Subcutaneous abdominal adipose tissue (tissue), 5 donors: ENCODE measurements around the gene DDX41.

Experiments used
- H3K27ac ChIP-seq: one replicate; pipeline ENCODE4 v1.7.0; 2013; ENCODE audit warnings: low read depth, mild to moderate bottlenecking, inconsistent platforms, low read length, moderate library complexity
- H3K27me3 ChIP-seq, 5 donors: one replicate each; pipeline ENCODE4 v1.7.0; 2013; ENCODE audit warnings: low read length in 5 of 5, inconsistent platforms in 1 of 5; ENCODE audit not compliant: control insufficient read depth in 5 of 5, insufficient read depth in 4 of 5
- H3K36me3 ChIP-seq, 5 donors: one replicate each; pipeline ENCODE4 v1.7.0; 2013; ENCODE audit warnings: low read length in 5 of 5; ENCODE audit not compliant: control insufficient read depth in 5 of 5, insufficient read depth in 5 of 5
- H3K4me1 ChIP-seq, 5 donors: one replicate each; pipeline ENCODE4 v1.7.0; 2013; ENCODE audit warnings: low read length in 5 of 5, mild to moderate bottlenecking in 3 of 5, moderate library complexity in 1 of 5; ENCODE audit not compliant: control insufficient read depth in 5 of 5, insufficient read depth in 5 of 5
- H3K4me3 ChIP-seq, 5 donors: one replicate each; pipeline ENCODE4 v1.7.0; 2013; ENCODE audit warnings: low read length in 5 of 5, low read depth in 1 of 5
- H3K9ac ChIP-seq, 5 donors: one replicate each; pipeline ENCODE4 v1.7.0; 2013; ENCODE audit warnings: low read length in 5 of 5, mild to moderate bottlenecking in 4 of 5, moderate library complexity in 3 of 5
- H3K9me3 ChIP-seq, 5 donors: one replicate each; pipeline ENCODE4 v1.7.0; 2013; ENCODE audit warnings: low read length in 5 of 5; ENCODE audit not compliant: control insufficient read depth in 5 of 5
- donor health status: healthy.
- donor health status: healthy.
- donor health status: healthy.
- donor health status: healthy.
- donor health status: healthy.

DDX41 gene

GRCh38 chr5:177500685-177501522, 15.9 kb downstream of the DDX41 start:
- no peaks in the 10 kb centered on the region for H3K9me3 ChIP-seq
- H3K36me3 ChIP-seq, result peaks cover 0 to 24% (median 0%) of the 10 kb centered on the region in 5 donors
- H3K4me1 ChIP-seq, result peaks cover 2 to 39% (median 22%) of the 10 kb centered on the region in 5 donors
- no peak overlapping the region for H3K9ac ChIP-seq
- H3K27ac ChIP-seq, result no peak overlapping the region
- H3K4me3 ChIP-seq, result no peak overlapping the region
- H3K27me3 ChIP-seq, result no peaks in the 10 kb centered on the region

- peaks cover 2 to 49% (median 33%) of the 10 kb centered on the region in 5 donors for H3K4me1 ChIP-seq
- no peaks in the 10 kb centered on the region for H3K9me3 ChIP-seq
- H3K27me3 ChIP-seq, result no peaks in the 10 kb centered on the region
- H3K36me3 ChIP-seq, result peaks cover 0 to 20% (median 0%) of the 10 kb centered on the region in 5 donors
- H3K9ac ChIP-seq, result no peak overlapping the region
- no peak overlapping the region for H3K27ac ChIP-seq
- no peak overlapping the region for H3K4me3 ChIP-seq
Observed at GRCh38 chr5:177499842-177500241, 16.9 kb downstream of the DDX41 start.

- H3K27ac ChIP-seq, result peak overlapping the region; percentile 54
- no peaks in the 10 kb centered on the region for H3K9me3 ChIP-seq
- H3K4me1 ChIP-seq, result peaks cover 2 to 61% (median 49%) of the 10 kb centered on the region in 5 donors
- H3K27me3 ChIP-seq, result no peaks in the 10 kb centered on the region
- H3K36me3 ChIP-seq, result peaks cover 0 to 8% (median 2%) of the 10 kb centered on the region in 5 donors
- peak overlapping the region; percentile 69 to 79 (median 72) for H3K4me3 ChIP-seq
- H3K9ac ChIP-seq, result peak overlapping the region in 3 of 5 donors; percentile 37 to 66 (median 58)
Observed at GRCh38 chr5:177498013-177498787, 18.6 kb downstream of the DDX41 start.

- peak within 1 kb of the TSS in 4 of 5 donors; percentile 61 to 72 (median 64) for H3K9ac ChIP-seq
- peaks cover 2 to 59% (median 49%) of the 10 kb centered on the region in 5 donors for H3K4me1 ChIP-seq
- peak within 1 kb of the TSS; percentile 69 to 79 (median 72) for H3K4me3 ChIP-seq
- H3K27me3 ChIP-seq, result no peaks in the 10 kb centered on the region
- peak within 1 kb of the TSS; percentile 74 for H3K27ac ChIP-seq
- peaks cover 0 to 6% (median 3%) of the 10 kb centered on the region in 5 donors for H3K36me3 ChIP-seq
- no peaks in the 10 kb centered on the region for H3K9me3 ChIP-seq
Observed at GRCh38 chr5:177497292-177498012, 19.3 kb downstream of the DDX41 start, which contains the start of gene PDLIM7. Gene PDLIM7, minus strand, starts transcription at chr5:177497604. Its CDS starts 1,092 bp downstream, at chr5:177496512.

- Histone ChIP-seq H3K27ac (peak overlapping the region; percentile 74), H3K4me1 (peaks cover 2 to 56% (median 49%) of the 10 kb centered on the region in 5 donors), H3K9ac (peak overlapping the region in 4 of 5 donors; percentile 34 to 72 (median 61)), H3K36me3 (peaks cover 0 to 12% (median 4%) of the 10 kb centered on the region in 5 donors), H3K27me3 (no peaks in the 10 kb centered on the region), H3K4me3 (peak overlapping the region in 4 of 5 donors; percentile 69 to 79 (median 72)), H3K9me3 (no peaks in the 10 kb centered on the region)
Observed at GRCh38 chr5:177496727-177497291, 20.0 kb downstream of the DDX41 start.

GRCh38 chr5:177496070-177496726, 20.6 kb downstream of the DDX41 start:
- Histone ChIP-seq H3K36me3 (peaks cover 0 to 16% (median 7%) of the 10 kb centered on the region in 5 donors), H3K4me3 (peak overlapping the region; percentile 29 to 79 (median 55)), H3K27ac (peak overlapping the region; percentile 74), H3K4me1 (peaks cover 2 to 51% (median 48%) of the 10 kb centered on the region in 5 donors), H3K9me3 (no peaks in the 10 kb centered on the region), H3K27me3 (no peaks in the 10 kb centered on the region), H3K9ac (peak overlapping the region in 3 of 5 donors; percentile 34 to 61 (median 59))

- peak overlapping the region in 4 of 5 donors; percentile 29 to 79 (median 64) for H3K4me3 ChIP-seq
- H3K4me1 ChIP-seq, result peaks cover 0 to 50% (median 44%) of the 10 kb centered on the region in 5 donors
Observed at GRCh38 chr5:177495243-177496060, 21.3 kb downstream of the DDX41 start.

GRCh38 chr5:177494346-177495195, 22.2 kb downstream of the DDX41 start:
- H3K9me3 ChIP-seq, result no peaks in the 10 kb centered on the region
- H3K27ac ChIP-seq, result peak overlapping the region; percentile 74
- H3K4me3 ChIP-seq, result peak overlapping the region in 2 of 5 donors; percentile 11 to 79
- H3K9ac ChIP-seq, result no peak overlapping the region
- peaks cover 0 to 32% (median 21%) of the 10 kb centered on the region in 5 donors for H3K36me3 ChIP-seq
- H3K4me1 ChIP-seq, result peaks cover 0 to 50% (median 44%) of the 10 kb centered on the region in 5 donors
- no peaks in the 10 kb centered on the region for H3K27me3 ChIP-seq

More at GRCh38 chr5:177495243-177496060, 21.3 kb downstream of the DDX41 start:
- Histone ChIP-seq H3K36me3 (peaks cover 0 to 23% (median 13%) of the 10 kb centered on the region in 5 donors), H3K9me3 (no peaks in the 10 kb centered on the region), H3K27ac (peak overlapping the region; percentile 74), H3K27me3 (no peaks in the 10 kb centered on the region), H3K9ac (peak overlapping the region in 2 of 5 donors; percentile 34 to 59)
